ENCODE data around the gene WFDC10B.

WFDC10B gene

GRCh38 chr20:45704969-45705637 lies at the start of gene WFDC10B:
TSS of gene WFDC10B (minus strand) at chr20:45705019. CDS start at chr20:45685992, 19,027 bp downstream.
- H3K4me1 ChIP-seq, result no peaks in the 10 kb centered on the region
- no peak within 1 kb of the TSS for H2AFZ ChIP-seq
- H3K27ac ChIP-seq, result no peak within 1 kb of the TSS
- H3K4me2 ChIP-seq (ENCODE audit: low read length), result no peak within 1 kb of the TSS
- no peak within 1 kb of the TSS for H3K4me3 ChIP-seq (ENCODE audit: low read depth, low read length)
- no peaks in the 10 kb centered on the region for H3K36me3 ChIP-seq (ENCODE audit: control insufficient read depth, insufficient read depth, low read length)
- no peak for TF ChIP-seq CTCF (IDR thresholded peaks at IDR 0.05)
- H3K27me3 ChIP-seq (ENCODE audit: control insufficient read depth, insufficient read depth, low read length), result no peaks in the 10 kb centered on the region
- no peaks in the 10 kb centered on the region for H3K79me2 ChIP-seq
- H3K9ac ChIP-seq, result no peak within 1 kb of the TSS
- H3K9me3 ChIP-seq (ENCODE audit: control insufficient read depth, low read length), result no peaks in the 10 kb centered on the region

GRCh38 chr20:45752746-45753145 lies 47.9 kb upstream of the WFDC10B start:
- H2AFZ ChIP-seq, result no peak overlapping the region
- H3K27me3 ChIP-seq (ENCODE audit: control insufficient read depth, insufficient read depth, low read length), result no peaks in the 10 kb centered on the region
- no peak overlapping the region for H3K9ac ChIP-seq
- H3K27ac ChIP-seq, result no peak overlapping the region
- no peak for TF ChIP-seq CTCF (IDR thresholded peaks at IDR 0.05)
- H3K36me3 ChIP-seq (ENCODE audit: control insufficient read depth, insufficient read depth, low read length), result no peaks in the 10 kb centered on the region
- no peaks in the 10 kb centered on the region for H3K79me2 ChIP-seq
- no peaks in the 10 kb centered on the region for H3K9me3 ChIP-seq (ENCODE audit: control insufficient read depth, low read length)
- H3K4me2 ChIP-seq (ENCODE audit: low read length), result no peak overlapping the region
- no peaks in the 10 kb centered on the region for H3K4me1 ChIP-seq
- H3K4me3 ChIP-seq (ENCODE audit: low read depth, low read length), result no peak overlapping the region

DNA sequence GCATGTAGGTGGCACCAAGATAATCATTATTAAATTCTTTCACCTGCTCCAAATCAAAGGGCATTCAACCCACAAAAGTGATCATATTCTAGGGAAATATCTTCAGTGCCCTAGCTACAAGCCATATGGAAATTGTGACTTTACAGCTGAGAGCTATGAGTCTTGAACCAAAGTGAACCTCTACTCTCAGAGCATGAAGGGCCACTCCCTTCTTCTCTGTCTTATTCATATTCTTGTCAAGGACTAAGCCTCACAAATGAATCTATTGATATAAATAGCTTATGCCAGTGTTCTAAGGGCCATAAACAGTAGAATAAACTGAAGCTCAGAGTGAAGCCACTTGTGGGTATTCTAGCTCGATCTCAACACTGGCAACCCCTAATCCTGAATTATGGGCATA lies 46.9 kb upstream of the WFDC10B start:
- no peak overlapping the region for H2AFZ ChIP-seq
- no peaks in the 10 kb centered on the region for H3K4me1 ChIP-seq
- H3K9ac ChIP-seq, result no peak overlapping the region
- H3K4me2 ChIP-seq (ENCODE audit: low read length), result no peak overlapping the region
- no peaks in the 10 kb centered on the region for H3K9me3 ChIP-seq (ENCODE audit: control insufficient read depth, low read length)
- TF ChIP-seq CTCF (IDR thresholded peaks at IDR 0.05), result no peak
- H3K36me3 ChIP-seq (ENCODE audit: control insufficient read depth, insufficient read depth, low read length), result no peaks in the 10 kb centered on the region
- H3K4me3 ChIP-seq (ENCODE audit: low read depth, low read length), result no peak overlapping the region
- H3K79me2 ChIP-seq, result no peaks in the 10 kb centered on the region
- H3K27ac ChIP-seq, result no peak overlapping the region
- H3K27me3 ChIP-seq (ENCODE audit: control insufficient read depth, insufficient read depth, low read length), result no peaks in the 10 kb centered on the region

DNA sequence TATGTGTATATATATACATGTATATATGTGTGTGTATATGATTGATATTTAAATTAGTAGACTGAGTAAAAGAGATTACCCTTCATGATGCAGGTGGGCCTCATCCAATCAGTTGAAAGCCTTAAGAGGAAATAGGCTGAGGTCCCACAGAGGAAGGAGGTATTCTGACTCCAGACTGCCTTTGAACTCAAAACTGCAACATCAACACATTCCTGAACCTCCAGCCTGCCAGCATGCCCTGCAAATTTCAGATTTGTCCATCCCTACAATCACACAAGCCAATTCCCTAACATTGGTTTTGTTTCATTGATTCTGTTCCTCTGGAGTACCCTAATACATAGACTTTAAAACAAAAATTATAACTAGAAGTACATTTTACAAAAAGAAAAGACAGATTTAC lies 40.2 kb upstream of the WFDC10B start:
- Histone ChIP-seq H2AFZ (no peak overlapping the region), H3K4me2 (ENCODE audit: low read length) (no peak overlapping the region), H3K4me3 (ENCODE audit: low read depth, low read length) (no peak overlapping the region), H3K79me2 (no peaks in the 10 kb centered on the region), H3K9ac (no peak overlapping the region), H3K9me3 (ENCODE audit: control insufficient read depth, low read length) (no peaks in the 10 kb centered on the region), H3K4me1 (no peaks in the 10 kb centered on the region), H3K27me3 (ENCODE audit: control insufficient read depth, insufficient read depth, low read length) (no peaks in the 10 kb centered on the region), H3K27ac (no peak overlapping the region), H3K36me3 (ENCODE audit: control insufficient read depth, insufficient read depth, low read length) (no peaks in the 10 kb centered on the region)
- TF ChIP-seq CTCF (IDR thresholded peaks at IDR 0.05), result no peak

- no peaks in the 10 kb centered on the region for H3K4me1 ChIP-seq
- H3K9ac ChIP-seq, result no peak overlapping the region
- no peaks in the 10 kb centered on the region for H3K27me3 ChIP-seq (ENCODE audit: control insufficient read depth, insufficient read depth, low read length)
- no peaks in the 10 kb centered on the region for H3K36me3 ChIP-seq (ENCODE audit: control insufficient read depth, insufficient read depth, low read length)
- no peak overlapping the region for H3K4me3 ChIP-seq (ENCODE audit: low read depth, low read length)
- H3K4me2 ChIP-seq (ENCODE audit: low read length), result no peak overlapping the region
- no peak overlapping the region for H2AFZ ChIP-seq
- H3K9me3 ChIP-seq (ENCODE audit: control insufficient read depth, low read length), result no peaks in the 10 kb centered on the region
- no peak overlapping the region for H3K27ac ChIP-seq
- no peaks in the 10 kb centered on the region for H3K79me2 ChIP-seq
- TF ChIP-seq CTCF (IDR thresholded peaks at IDR 0.05), result no peak
Measured at GRCh38 chr20:45742596-45742995, 37.8 kb upstream of the WFDC10B start.
